Mucosa of rectum (tissue), 2 donors: Measurements from ENCODE around the gene HSD11B1L.
"Not testable (repeated sequence)": the region's sequence is repeated elsewhere in the genome, so short reads cannot be mapped to it uniquely, and the experiment has no call there.

Source experiments
- H3K27ac ChIP-seq, 2 donors: one replicate each; pipeline ENCODE4 v1.7.0; 2013; ENCODE audit warnings: inconsistent platforms in 2 of 2, low read depth in 2 of 2, low read length in 2 of 2
- H3K27me3 ChIP-seq, 2 donors: one replicate each; pipeline ENCODE4 v1.7.0; 2013; ENCODE audit warnings: low read length in 2 of 2; ENCODE audit not compliant: control insufficient read depth in 2 of 2, insufficient read depth in 2 of 2
- H3K36me3 ChIP-seq, 2 donors: one replicate each; pipeline ENCODE4 v1.7.0; 2013; ENCODE audit warnings: low read length in 2 of 2; ENCODE audit not compliant: control insufficient read depth in 2 of 2, insufficient read depth in 2 of 2
- H3K4me1 ChIP-seq, 2 donors: one replicate each; pipeline ENCODE4 v1.7.0; 2013; ENCODE audit warnings: low read length in 2 of 2, mild to moderate bottlenecking in 1 of 2; ENCODE audit not compliant: control insufficient read depth in 2 of 2, insufficient read depth in 2 of 2
- H3K4me3 ChIP-seq, 2 donors: one replicate each; pipeline ENCODE4 v1.7.0; 2013; ENCODE audit warnings: low read length in 2 of 2
- H3K9ac ChIP-seq, 2 donors: one replicate each; pipeline ENCODE4 v1.7.0; 2013; ENCODE audit warnings: low read length in 2 of 2, low read depth in 1 of 2, mild to moderate bottlenecking in 1 of 2
- H3K9me3 ChIP-seq, 2 donors: one replicate each; pipeline ENCODE4 v1.7.0; 2013; ENCODE audit warnings: low read length in 2 of 2; ENCODE audit not compliant: control insufficient read depth in 2 of 2
- donor health status: healthy.
- donor health status: Normal muscosa, but diverticular disease.

Gene HSD11B1L

DNA sequence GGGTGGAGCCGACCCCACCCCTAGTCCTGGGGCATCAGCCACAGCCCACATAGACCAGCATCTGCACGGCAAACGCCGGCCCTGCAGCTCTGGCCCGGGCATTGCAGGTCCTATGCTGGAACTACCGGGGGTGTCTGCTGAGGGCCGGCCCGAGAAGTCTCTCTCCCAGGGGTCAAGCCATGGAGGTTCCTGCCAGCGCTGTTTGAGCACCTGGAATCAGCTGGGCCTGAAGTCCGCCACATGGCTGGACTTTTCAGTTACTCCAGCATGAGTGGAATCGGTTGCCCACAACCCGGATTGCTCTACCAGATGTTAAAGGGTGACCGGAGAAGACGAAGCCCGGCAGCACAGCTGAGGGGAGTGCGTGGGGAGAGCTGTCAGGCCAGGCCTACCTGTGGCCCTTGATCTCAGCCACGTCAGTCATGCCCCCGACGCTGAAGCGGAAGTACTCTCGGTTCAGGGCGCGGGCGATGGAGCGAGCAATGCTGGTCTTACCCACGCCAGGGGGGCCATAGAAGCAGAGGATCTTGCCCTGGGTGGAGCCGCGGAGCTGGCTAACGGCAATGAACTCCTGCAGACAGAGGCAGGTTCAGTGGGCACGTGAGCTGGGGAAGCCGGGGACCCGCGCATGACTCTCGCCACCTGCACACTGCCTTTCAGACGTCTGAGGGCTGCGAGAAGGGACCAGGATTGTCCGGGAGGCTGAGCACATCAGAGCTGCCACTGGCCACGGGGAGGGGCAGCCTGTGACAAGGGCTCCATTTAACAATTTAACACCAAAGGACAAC, 18.0 kb downstream of the HSD11B1L start:
- Histone ChIP-seq H3K9ac (no peak overlapping the region), H3K9me3 (no peaks in the 10 kb centered on the region), H3K4me3 (no peak overlapping the region), H3K4me1 (no peaks in the 10 kb centered on the region), H3K27me3 (no peaks in the 10 kb centered on the region), H3K36me3 (peaks cover 38 to 51% of the 10 kb centered on the region in 2 donors), H3K27ac (no peak overlapping the region)

DNA sequence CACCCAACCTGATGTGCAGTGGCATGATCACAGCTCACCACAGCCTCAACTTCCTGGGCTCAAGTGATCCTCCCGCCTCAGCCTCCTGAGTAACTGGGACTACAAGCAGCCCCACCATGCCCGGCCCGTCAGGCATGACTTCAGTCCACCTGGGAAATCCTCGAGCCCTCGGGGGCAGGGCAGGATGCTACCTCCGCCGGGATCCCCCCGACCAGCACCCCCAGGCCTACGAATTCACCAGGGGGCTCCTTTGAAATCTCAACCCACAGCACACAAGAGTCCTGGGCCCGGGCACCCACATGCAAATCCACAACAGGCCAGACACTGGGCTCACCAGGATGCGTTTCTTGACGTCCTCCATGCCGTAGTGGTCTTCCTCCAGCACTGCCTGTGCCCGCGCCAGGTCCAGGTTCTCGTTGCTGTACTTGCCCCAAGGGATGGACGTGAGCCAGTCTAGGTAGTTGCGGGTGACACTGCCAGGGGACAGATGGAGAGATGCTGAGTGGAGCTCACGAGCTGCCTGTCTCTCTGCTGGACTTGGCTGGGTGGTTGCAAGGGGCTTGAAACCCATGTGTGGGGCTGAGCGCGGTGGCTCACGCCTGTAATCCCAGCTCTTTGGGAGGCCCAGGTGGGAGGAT, 19.7 kb downstream of the HSD11B1L start:
- H3K4me3 ChIP-seq: no peak overlapping the region
- no peaks in the 10 kb centered on the region for H3K27me3 ChIP-seq
- no peaks in the 10 kb centered on the region for H3K4me1 ChIP-seq
- no peak overlapping the region for H3K27ac ChIP-seq
- no peaks in the 10 kb centered on the region for H3K9me3 ChIP-seq
- H3K9ac ChIP-seq: no peak overlapping the region
- H3K36me3 ChIP-seq: peaks cover 34 to 43% of the 10 kb centered on the region in 2 donors

DNA sequence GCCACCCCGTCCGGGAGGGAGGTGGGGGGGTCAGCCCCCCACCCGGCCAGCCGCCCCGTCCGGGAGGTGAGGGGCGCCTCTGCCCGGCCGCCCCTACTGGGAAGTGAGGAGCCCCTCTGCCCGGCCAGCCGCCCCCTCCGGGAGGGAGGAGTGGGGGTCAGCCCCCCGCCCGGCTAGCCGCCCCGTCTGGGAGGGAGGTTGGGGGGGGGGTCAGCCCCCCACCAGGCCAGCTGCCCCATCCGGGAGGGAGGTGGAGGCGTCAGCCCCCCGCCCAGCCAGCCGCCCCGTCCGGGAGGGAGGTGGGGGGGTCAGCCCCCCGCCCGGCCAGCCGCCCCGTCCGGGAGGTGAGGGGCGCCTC, 21.2 kb downstream of the HSD11B1L start:
- H3K36me3 ChIP-seq: peaks cover 35 to 37% of the 10 kb centered on the region in 2 donors
- not testable (repeated sequence) for H3K9me3 ChIP-seq, H3K4me3 ChIP-seq, H3K27me3 ChIP-seq, H3K27ac ChIP-seq, H3K4me1 ChIP-seq, H3K9ac ChIP-seq

- Histone ChIP-seq H3K4me3 (no peak overlapping the region), H3K9ac (no peak overlapping the region), H3K4me1 (no peaks in the 10 kb centered on the region), H3K36me3 (peaks cover 33 to 40% of the 10 kb centered on the region in 2 donors), H3K27me3 (no peaks in the 10 kb centered on the region), H3K27ac (no peak overlapping the region), H3K9me3 (no peaks in the 10 kb centered on the region)
These were observed 23.3 kb downstream of the HSD11B1L start for GRCh38 chr19:5703819-5704818.

DNA sequence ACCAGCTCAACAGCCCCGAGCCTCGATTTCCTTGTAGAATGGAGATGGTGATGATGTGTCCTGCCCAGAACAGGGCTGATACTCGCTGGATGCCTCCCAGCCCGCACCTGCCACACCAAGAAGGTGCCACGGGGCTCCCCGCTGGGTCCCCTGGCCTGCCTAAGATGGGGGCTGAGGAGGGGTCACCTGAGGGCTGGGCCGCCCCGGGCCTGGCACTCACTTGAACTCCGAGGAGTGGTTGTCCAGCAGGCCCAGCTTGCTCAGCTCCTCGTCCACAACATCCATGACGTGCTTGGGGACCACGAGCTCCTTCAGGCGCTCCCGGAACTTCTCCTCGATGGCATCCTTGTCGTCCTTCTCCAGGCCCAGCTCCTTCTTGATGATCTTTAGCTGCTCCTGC, 24.7 kb downstream of the HSD11B1L start:
- H3K36me3 ChIP-seq: peaks cover 36 to 40% of the 10 kb centered on the region in 2 donors
- no peak overlapping the region for H3K9ac ChIP-seq
- H3K4me1 ChIP-seq: no peaks in the 10 kb centered on the region
- no peaks in the 10 kb centered on the region for H3K9me3 ChIP-seq
- H3K27me3 ChIP-seq: no peaks in the 10 kb centered on the region
- no peak overlapping the region for H3K27ac ChIP-seq
- no peak overlapping the region for H3K4me3 ChIP-seq

DNA sequence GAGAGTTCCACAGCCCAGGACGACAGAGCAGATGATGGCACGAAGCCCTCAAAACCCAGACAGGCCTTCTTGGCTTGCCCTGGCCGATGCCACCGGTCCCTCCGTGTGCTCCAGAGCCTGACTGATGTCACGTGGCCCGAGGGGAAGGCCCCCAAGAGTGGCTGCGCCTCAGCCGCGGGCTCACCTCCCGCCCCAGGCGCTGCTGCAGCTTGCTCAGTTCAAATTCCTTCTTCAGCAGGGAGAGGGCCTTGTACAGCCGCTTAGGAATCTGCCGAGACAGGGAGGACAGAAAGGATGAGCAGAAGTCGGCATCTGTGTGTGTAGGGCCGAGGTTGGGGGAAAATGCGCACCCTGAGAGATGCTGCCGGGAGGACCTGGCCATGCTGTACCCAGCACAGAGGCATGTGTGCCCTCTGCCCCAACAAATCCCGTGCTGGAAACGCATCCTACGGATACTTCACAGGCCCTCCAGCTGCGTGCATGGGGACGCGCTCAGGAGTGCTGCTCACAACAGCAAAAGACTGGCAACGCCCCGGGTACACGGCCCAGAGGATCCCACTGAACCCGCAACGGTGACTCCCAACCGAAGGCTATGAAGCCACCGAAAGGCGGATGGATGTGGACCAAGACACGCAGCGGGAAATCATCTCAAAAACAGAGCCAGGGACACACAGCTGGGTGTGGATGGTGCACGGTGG, 26.2 kb downstream of the HSD11B1L start:
- Histone ChIP-seq H3K4me1 (no peaks in the 10 kb centered on the region), H3K36me3 (peaks cover 48 to 51% of the 10 kb centered on the region in 2 donors), H3K9me3 (no peaks in the 10 kb centered on the region), H3K27me3 (no peaks in the 10 kb centered on the region), H3K27ac (no peak overlapping the region), H3K9ac (no peak overlapping the region), H3K4me3 (no peak overlapping the region)

DNA sequence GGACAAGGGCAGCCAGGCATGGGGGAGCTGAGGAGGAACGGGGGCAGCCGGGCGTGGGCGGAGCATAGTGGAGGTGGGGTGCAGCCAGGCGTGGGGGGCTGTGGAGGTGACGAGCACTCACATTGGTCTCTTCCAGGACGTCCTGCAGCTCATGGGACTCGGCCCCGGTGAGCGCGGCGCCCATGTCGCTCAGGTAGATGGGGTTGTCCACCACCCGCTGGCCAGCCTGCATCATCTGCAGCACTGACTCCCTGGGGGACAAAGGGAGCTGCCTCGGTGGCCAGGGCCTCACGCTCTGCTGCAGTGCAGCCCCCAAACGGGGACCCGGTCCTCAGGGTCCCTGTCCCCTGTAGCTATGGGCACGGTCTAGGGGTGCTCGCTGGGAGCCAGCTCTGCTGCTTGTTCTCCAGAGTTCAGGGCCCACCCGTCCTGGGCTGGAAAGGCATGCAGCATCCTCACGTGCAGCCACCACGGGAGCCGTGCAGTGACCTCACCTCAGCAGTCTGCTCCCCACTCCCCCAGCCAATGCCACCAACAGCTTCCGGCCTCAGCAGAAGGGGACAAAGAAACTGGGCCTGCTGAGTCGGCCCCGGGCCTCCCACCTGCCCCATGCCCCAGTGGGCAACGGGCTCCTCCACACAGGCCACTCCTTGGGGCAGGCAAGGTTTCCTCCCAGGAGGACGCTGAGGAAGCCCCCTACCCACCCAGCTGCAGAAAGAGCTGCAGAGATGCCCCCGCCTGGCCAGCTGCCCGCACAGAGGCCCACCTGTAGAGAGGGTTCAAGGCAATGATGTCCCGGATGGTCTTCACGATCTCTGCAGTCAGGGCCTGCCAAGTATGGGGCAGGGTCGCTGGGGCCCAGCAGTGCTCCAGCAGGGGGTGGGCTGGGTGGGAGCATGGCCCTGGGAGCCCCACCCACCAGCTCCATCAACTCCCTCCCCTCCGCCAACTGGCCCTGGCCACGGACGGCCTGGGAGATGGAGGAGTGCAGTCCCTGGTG, 27.0 kb downstream of the HSD11B1L start:
- no peaks in the 10 kb centered on the region for H3K9me3 ChIP-seq
- no peak overlapping the region for H3K9ac ChIP-seq
- H3K27ac ChIP-seq: no peak overlapping the region
- no peaks in the 10 kb centered on the region for H3K4me1 ChIP-seq
- H3K4me3 ChIP-seq: no peak overlapping the region
- H3K36me3 ChIP-seq: peaks cover 57 to 58% of the 10 kb centered on the region in 2 donors
- no peaks in the 10 kb centered on the region for H3K27me3 ChIP-seq

DNA sequence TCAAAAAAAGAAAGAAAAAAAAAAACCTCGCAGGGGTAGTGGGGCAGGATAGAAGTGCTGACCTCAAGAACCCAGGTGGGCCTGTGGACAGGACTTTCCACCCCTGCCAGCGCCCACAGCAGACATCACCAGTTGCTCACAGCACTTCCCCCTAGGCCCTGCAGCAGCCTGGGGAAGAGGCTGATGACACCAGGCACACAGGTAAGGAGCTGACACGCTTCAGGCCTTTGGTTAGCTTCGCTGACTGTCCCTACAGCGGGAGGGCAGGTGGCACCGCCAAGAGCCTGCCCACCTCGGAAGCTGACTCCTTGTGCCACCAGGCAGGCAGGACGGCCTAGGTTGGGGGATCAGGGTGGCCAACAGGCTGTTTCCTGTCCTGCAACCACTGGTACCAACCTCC, 30.2 kb downstream of the HSD11B1L start:
- no peaks in the 10 kb centered on the region for H3K27me3 ChIP-seq
- H3K4me1 ChIP-seq: peaks cover 0 to 2% of the 10 kb centered on the region in 2 donors
- no peak overlapping the region for H3K27ac ChIP-seq
- H3K36me3 ChIP-seq: peaks cover 40 to 52% of the 10 kb centered on the region in 2 donors
- no peak overlapping the region for H3K4me3 ChIP-seq
- no peak overlapping the region for H3K9ac ChIP-seq
- H3K9me3 ChIP-seq: no peaks in the 10 kb centered on the region

- Histone ChIP-seq H3K4me3 (no peak overlapping the region), H3K36me3 (peaks cover 36 to 49% of the 10 kb centered on the region in 2 donors), H3K27me3 (no peaks in the 10 kb centered on the region), H3K27ac (no peak overlapping the region), H3K9me3 (no peaks in the 10 kb centered on the region), H3K4me1 (peaks cover 0 to 2% of the 10 kb centered on the region in 2 donors), H3K9ac (no peak overlapping the region)
These were observed 30.9 kb downstream of the HSD11B1L start for GRCh38 chr19:5711713-5712161.
